Measurements from ENCODE around the gene DGKH. TPM values are rescaled to one million over a fixed set of nuclear protein-coding genes. Genes with fewer than 3 reads are reported as not detected.

DGKH gene
- total and polyA plus RNA-seq, 9 of the 15 experiments (the other 6 are each of a cell fraction or from before 2014, with no cell fraction given) = 0.38 to 4.4 (median 3.1) TPM

GRCh38 chr13:42071672-42072419, 23.4 kb downstream of the DGKH start:
- no peak overlapping the region for H2AFZ ChIP-seq (ENCODE audit: low read depth, low read length)
- no peak overlapping the region for H3K4me3 ChIP-seq
- no peaks in the 10 kb centered on the region for H3K27me3 ChIP-seq (ENCODE audit: control insufficient read depth in 2 of 2, insufficient read depth in 2 of 2, low read length in 2 of 2)
- intact Hi-C loops (cut with micrococcal nuclease) (no loop called here), in situ Hi-C loops (cut with MboI) (no loop called here)
- CTCF ChIA-PET (ENCODE audit: low intra/inter-chr PET ratio) = no interaction called here
- H3K4me1 ChIP-seq (replicated peaks in 1 of 2; ENCODE audit: control insufficient read depth in 2 of 2, insufficient read depth in 2 of 2, low read length in 2 of 2) = peaks cover 0 to 6% of the 10 kb centered on the region in 2 experiments; a peak in 1 of 5 replicates
- 38% methylated on average over 12 of the region's 12 CpGs for WGBS (ENCODE audit: insufficient coverage, low coverage, missing lambda C conversion rate)
- no peak overlapping the region for H3K9ac ChIP-seq (ENCODE audit: insufficient read depth in 1 of 2, low read depth in 2 of 2, low read length in 2 of 2)
- no TSS peak for BruUV-seq (replicated peaks)
- H3K9me1 ChIP-seq (ENCODE audit: control insufficient read depth, insufficient read depth, low read length) = no peaks in the 10 kb centered on the region
- ATAC-seq (peak; percentile 47; the same call in 1 of the 3 replicates), DNase-seq (ENCODE audit: extremely low read depth in 1 of 4, low spot score in 3 of 4) (peak in 3 of 4 experiments; percentile 10 to 14 (median 12)), FAIRE-seq (peak; percentile 15)
- no peak overlapping the region for H3K4me2 ChIP-seq (ENCODE audit: insufficient read depth, low read length)
- H4K20me1 ChIP-seq (replicated peaks; ENCODE audit: control insufficient read depth, insufficient read depth, low read length) = no peaks in the 10 kb centered on the region
- no peaks in the 10 kb centered on the region for H3K9me3 ChIP-seq (replicated peaks; ENCODE audit: control insufficient read depth, insufficient read depth, low read depth, low read length)
- H3K36me3 ChIP-seq (ENCODE audit: control insufficient read depth, insufficient read depth, low read length) = no peaks in the 10 kb centered on the region; the same call in 2 of the 3 replicates
- H3K27ac ChIP-seq (ENCODE audit: extremely low read depth, low read depth, low read length) = no peak overlapping the region
- POLR2A ChIA-PET = no interaction called here
- no peaks in the 10 kb centered on the region for H3K79me2 ChIP-seq (ENCODE audit: control insufficient read depth, insufficient read depth, low read length)
- TF ChIP-seq ASH1L (IDR thresholded peaks at IDR 0.05; ENCODE audit: borderline replicate concordance, low read depth, partially characterized antibody) = no peak
- TF ChIP-seq, protein P1, sequence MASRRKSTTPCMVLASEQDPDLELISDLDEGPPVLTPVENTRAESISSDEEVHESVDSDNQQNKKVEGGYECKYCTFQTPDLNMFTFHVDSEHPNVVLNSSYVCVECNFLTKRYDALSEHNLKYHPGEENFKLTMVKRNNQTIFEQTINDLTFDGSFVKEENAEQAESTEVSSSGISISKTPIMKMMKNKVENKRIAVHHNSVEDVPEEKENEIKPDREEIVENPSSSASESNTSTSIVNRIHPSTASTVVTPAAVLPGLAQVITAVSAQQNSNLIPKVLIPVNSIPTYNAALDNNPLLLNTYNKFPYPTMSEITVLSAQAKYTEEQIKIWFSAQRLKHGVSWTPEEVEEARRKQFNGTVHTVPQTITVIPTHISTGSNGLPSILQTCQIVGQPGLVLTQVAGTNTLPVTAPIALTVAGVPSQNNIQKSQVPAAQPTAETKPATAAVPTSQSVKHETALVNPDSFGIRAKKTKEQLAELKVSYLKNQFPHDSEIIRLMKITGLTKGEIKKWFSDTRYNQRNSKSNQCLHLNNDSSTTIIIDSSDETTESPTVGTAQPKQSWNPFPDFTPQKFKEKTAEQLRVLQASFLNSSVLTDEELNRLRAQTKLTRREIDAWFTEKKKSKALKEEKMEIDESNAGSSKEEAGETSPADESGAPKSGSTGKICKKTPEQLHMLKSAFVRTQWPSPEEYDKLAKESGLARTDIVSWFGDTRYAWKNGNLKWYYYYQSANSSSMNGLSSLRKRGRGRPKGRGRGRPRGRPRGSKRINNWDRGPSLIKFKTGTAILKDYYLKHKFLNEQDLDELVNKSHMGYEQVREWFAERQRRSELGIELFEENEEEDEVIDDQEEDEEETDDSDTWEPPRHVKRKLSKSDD (conservative IDR thresholded peaks at IDR 0.05; ENCODE audit: low read length) = no peak
- no peak for TF ChIP-seq ADNP (tag; IDR thresholded peaks at IDR 0.05)
- no peak for TF ChIP-seq ZNF274 (IDR thresholded peaks at IDR 0.05; ENCODE audit: borderline replicate concordance, low read depth, low read length)
- no peak for TF ChIP-seq ZNF717 (CRISPR knock-in tag; IDR thresholded peaks at IDR 0.05)
- no peak for TF ChIP-seq ZNF79 (CRISPR knock-in tag; IDR thresholded peaks at IDR 0.05; ENCODE audit: low read depth)
- peak; percentile 63 for TF ChIP-seq TEAD4 (IDR thresholded peaks at IDR 0.05; ENCODE audit: low read length)
- TF ChIP-seq TEAD4 (CRISPR knock-in tag; IDR thresholded peaks at IDR 0.05; ENCODE audit: borderline replicate concordance) = no peak
- no peak for TF ChIP-seq ZNF551 (CRISPR knock-in tag; IDR thresholded peaks at IDR 0.05)
- no peak for TF ChIP-seq ZNF41 (CRISPR knock-in tag; conservative IDR thresholded peaks at IDR 0.05)
- TF ChIP-seq CBFA2T3 (IDR thresholded peaks at IDR 0.05) = peak; percentile 62
- TF ChIP-seq, protein P2, sequence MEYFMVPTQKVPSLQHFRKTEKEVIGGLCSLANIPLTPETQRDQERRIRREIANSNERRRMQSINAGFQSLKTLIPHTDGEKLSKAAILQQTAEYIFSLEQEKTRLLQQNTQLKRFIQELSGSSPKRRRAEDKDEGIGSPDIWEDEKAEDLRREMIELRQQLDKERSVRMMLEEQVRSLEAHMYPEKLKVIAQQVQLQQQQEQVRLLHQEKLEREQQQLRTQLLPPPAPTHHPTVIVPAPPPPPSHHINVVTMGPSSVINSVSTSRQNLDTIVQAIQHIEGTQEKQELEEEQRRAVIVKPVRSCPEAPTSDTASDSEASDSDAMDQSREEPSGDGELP (CRISPR knock-in tag; IDR thresholded peaks at IDR 0.05; ENCODE audit: borderline replicate concordance) = no peak
- TF ChIP-seq, protein P3, sequence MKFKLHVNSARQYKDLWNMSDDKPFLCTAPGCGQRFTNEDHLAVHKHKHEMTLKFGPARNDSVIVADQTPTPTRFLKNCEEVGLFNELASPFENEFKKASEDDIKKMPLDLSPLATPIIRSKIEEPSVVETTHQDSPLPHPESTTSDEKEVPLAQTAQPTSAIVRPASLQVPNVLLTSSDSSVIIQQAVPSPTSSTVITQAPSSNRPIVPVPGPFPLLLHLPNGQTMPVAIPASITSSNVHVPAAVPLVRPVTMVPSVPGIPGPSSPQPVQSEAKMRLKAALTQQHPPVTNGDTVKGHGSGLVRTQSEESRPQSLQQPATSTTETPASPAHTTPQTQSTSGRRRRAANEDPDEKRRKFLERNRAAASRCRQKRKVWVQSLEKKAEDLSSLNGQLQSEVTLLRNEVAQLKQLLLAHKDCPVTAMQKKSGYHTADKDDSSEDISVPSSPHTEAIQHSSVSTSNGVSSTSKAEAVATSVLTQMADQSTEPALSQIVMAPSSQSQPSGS (CRISPR knock-in tag; IDR thresholded peaks at IDR 0.05) = no peak

All from K562 (cell line).